HepG2 (cell line): Measurements from ENCODE around the gene TMEM11.

Source experiments
- EZH2 ChIP-seq: conservative IDR thresholded peaks from 2 replicates; pipeline ENCODE4 v1.6.1; 2012; ENCODE audit warnings: mild to moderate bottlenecking, low read depth, low read length, moderate library complexity
- TCF7 ChIP-seq: sonication (generic); IDR thresholded peaks from 2 replicates; pipeline ENCODE4 v1.6.1; 2016; ENCODE audit warnings: antibody characterized with exemption, low read depth
- TGIF2 ChIP-seq: IDR thresholded peaks from 2 replicates; pipeline ENCODE4 v1.6.1; 2016; ENCODE audit warnings: control low read depth, missing compliant biosample characterization
- XBP1 ChIP-seq: sonication (generic); formaldehyde crosslinking; IDR thresholded peaks from 2 replicates; pipeline ENCODE4 v1.5.0; 2020; ENCODE audit warnings: missing genetic modification reagents
- ZEB1 ChIP-seq: IDR thresholded peaks from 2 replicates; pipeline ENCODE4 v1.6.1; 2012; ENCODE audit warnings: mild to moderate bottlenecking, low read depth, inconsistent platforms; ENCODE audit not compliant: insufficient replicate concordance

GRCh38 chr17:21217346-21217745 is 3.4 kb upstream of the TMEM11 start:
- TF ChIP-seq EZH2 (no peak), XBP1 (CRISPR knock-in tag) (no peak), TGIF2 (CRISPR knock-in tag) (no peak), TCF7 (no peak), ZEB1 (no peak)
